GM19351 (cell line): ENCODE data around the gene COG7.
"Not testable (repeated sequence)": the region's sequence is repeated elsewhere in the genome, so short reads cannot be mapped to it uniquely, and the experiment has no call there.

ENCODE experiments used
- ATAC-seq: cut with Tn5 transposase; IDR thresholded peaks from one replicate; pipeline ENCODE4 v1.9.1; 2021; ENCODE audit warnings: mild to moderate bottlenecking, moderate library complexity; ENCODE audit not compliant: unreplicated experiment

The COG7 gene

DNA sequence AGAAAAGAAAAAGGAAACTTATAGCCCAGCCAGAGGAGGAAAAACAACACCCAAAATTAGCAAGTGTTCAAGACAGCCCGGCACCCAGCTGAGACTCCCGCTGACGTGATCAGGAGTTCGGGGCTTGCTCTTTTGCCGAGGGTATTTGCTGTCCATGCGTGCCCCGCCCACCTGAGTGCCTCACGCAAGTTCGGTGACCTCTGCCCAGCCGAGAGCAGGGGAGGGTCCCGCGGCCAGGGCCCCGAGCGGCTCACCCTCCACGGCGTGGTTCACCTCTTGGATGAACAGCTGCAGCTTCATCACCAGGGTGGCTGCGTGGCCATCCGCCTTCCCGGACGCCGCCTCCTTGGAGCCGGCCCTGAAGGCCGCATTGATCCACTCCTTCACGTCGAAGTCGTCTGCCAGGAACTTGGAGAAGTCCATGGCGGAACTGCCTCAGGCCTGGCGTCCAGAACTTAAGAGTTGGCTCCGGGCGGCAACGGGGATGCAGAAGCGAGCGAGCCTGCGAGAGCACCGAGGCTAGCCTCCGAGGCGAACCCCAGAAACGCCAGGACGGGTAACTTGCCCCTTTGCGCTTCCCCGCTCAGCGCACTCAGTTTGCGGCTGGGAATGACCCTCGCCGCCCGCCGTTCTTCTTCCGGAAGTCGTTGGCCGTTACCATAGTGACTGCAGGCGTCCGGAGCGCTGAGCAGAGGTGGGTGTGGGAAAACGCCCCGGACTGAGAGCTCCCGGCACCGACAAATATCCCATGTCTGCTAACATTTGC, at the start of gene COG7:
Gene COG7, minus strand, starts transcription at position 618 of the 766 bp plus-strand sequence. Its CDS starts 195 bp downstream, at position 423.
- peak; percentile 92 for ATAC-seq

DNA sequence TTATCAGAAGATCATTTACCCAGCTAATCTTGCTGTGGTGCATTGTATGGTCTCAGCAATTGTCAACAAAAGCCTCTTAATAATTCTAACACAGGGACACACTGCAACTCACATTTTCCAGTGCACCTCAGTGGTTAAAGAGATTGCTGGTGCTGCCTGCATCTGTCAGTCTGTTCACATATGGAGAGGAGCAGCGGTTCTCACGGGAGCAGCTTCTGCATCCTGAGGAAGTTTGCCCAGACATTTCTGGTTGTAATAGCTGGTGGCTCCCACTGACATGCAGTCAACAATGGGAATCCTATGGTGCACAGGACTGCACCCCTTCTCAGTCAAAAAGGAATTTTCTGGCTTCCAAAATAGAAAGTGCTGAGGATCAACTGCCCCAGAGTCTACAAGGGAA, 49.5 kb upstream of the COG7 start:
- no peak for ATAC-seq

DNA sequence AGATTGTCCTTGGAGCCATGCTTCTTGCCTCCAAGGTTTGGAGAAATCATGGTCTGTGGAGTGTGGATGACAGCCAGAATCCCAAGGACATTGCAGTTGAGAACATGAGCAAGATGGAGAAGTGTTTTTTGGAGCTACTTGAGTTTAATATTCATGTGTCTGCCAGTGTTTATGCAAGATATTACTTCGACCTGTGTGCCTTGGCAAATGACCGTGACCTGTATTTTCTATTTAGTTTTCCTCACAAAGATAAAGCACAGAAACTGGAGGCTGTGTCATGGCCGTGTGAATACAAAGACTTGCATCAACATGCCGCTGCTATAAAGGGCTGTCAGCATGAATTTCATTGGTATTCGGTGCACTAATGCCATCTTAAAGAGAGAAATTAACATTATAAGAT, 48.3 kb upstream of the COG7 start:
- no peak for ATAC-seq

DNA sequence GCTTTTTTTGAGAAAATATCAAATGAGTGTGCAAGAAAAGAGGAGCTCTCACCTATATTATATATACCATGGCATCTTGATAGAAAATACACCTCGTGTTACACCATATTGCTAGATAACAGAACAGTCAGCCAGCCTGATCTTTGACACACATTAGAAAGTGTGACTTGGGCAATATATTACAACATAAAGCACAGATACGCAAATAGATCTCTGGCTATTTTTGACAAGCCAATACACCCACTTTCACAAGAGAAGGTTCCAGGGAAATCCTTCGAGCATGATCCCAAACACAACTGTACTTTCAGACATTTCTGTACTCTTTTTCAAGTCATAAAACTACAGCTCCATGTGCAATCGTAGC, 47.9 kb upstream of the COG7 start:
- no peak for ATAC-seq

DNA sequence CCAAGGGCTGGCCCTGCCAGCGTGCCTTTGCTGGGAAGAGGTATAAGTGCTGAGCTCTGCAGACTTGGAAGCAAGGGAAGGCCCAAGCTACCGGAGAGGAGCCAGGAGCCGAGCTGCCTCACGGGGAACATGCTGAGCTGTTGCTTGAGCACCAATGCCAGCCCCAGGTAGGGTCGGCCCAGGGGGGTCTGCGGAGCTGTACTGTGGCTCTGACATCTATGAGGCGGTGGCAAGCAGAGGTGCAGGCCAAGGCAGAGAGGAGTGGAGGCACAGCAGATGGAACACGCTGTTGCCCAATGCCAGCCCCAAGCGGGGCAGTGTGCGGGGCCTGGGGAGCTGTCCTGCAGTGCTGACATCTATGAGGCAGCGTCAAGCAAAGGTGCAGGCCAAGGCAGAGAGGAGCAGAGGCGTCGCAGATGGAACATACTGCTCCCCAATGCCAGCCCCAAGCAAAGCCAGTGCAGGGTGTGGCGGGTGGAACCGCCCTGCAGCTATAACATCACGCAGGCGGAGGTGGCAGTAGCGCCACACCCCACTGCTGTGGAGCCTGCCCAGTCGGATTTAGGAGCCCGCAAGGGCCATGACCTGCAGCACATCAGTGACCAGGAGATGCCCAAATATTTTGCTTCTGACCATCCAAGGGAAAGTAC, 47.3 kb upstream of the COG7 start:
- ATAC-seq, result no peak

DNA sequence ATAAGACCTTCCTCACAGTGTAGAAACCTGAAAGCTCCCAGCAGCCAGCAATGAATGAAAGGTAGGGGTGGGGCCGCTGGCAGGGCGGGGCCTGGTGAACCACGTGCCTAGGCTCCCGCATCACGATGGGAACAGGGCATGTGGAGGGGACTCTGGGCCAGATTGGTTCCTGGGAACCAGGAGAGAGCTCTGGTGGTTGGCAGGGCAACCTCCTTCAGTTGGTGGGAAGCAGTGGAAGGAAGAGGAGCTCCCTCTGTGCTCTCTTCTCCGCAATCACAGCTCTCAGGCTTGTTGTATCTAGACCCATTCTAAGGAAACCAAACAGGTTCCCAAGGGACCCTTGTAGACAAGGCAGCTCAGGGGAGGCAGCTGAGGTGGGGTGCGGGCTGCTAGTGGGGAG, 46.8 kb upstream of the COG7 start:
- ATAC-seq, result no peak

DNA sequence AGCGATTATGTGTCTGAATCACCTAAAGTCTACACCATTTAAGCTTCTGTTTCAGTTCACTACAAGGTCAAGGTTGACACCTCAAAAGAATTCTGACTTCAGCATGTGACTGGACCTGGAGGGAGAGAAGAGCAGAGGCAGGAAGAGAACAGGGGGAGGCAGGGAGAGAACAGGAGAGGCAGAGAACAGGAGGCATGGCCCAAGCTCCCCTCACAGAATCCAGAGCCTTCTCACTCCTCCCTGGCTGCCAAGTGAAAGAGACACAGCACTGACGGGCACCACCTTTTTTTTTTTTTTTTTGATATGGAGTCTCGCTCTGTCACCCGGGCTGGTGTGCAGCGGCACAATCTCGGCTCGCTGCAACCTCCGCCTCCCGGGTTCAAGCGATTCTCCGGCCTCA, 45.9 kb upstream of the COG7 start:
- no peak for ATAC-seq

DNA sequence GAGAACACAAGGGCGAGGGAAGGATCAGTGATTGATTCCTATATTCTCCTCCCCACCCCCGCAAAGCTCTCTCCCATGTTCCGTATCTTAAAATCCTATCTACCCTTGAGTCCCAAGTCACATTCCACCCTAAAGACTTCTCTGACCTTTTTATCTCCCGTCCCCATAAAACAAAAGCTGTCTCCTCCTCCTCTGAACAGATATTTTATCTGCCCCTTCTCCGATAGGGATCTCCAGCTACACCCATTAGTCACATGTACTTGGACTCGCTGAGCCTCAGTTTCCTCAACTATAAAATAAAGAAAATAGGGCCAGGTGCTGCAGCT, 44.5 kb upstream of the COG7 start:
- no peak for ATAC-seq

DNA sequence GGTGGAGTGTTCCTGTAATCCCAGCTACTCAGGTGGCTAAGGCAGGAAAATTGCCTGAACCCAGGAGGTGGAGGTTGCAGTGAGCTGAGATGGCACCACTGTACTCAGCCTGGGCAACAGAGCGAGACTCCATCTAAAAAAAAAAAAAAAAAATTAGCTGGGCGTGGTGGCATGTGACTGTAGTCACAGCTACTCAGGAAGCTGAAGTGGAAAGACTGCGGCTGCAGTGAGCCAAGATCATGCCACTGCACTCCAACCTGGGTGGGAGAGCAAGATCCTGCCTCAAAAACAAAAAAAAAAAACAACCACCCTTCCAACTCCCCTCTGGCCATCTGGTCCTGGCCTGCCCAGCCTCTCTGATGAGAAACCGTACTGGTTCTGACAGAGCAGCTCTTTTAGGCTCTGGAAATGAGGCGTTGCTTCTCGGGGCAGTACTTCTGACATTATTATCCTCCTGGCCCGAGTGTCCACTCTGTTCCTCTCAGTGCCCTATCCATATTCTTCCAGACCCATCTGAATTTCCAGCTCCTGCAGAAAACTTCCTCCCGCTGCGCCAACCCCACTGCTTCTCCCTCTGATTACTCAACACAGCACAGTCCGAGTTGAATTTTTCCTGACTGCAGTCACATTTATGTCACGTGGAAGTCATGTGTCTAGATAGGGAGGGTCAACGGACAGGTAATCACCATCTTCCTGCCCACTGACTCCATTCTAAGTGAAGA, 44.0 kb upstream of the COG7 start:
- no peak for ATAC-seq

DNA sequence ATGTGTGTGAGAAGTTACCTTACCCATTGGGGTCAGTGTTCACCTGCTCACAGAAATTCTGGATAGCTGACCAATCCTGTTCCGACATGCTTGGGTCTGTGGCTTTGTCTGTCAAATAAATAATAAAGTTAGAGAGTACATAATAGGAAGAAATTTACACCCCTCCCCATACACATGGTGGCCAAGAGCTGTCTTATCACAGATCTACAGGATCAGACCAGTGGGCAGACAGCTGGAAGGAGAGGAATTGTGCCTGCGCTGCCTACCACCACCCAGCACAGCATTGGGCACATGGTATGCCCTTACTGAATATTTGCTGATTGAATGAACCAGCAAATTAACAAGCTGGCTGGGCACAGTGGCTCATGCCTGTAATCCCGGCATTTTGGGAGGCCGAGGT, 42.7 kb upstream of the COG7 start:
- ATAC-seq, result no peak

DNA sequence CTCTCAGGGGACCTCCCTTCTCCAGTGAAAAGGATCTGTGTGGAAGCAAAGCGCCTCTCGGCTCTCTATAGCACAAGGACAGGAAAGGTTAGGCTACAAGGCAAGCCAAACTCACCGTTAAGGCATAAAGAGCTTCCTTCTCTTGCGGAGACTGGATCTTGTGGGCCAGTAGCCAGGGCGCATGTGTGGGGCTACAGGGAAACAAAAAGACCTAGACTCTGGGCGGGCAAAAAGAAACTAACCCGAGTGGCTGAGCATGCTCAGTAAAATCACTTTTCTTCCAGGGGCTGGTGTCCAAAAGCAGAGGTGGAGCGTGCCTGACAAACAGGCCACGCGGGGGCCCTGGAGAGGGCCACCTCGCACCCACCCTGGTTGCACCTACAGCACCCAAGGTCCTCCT, 41.2 kb upstream of the COG7 start:
- ATAC-seq, result no peak

DNA sequence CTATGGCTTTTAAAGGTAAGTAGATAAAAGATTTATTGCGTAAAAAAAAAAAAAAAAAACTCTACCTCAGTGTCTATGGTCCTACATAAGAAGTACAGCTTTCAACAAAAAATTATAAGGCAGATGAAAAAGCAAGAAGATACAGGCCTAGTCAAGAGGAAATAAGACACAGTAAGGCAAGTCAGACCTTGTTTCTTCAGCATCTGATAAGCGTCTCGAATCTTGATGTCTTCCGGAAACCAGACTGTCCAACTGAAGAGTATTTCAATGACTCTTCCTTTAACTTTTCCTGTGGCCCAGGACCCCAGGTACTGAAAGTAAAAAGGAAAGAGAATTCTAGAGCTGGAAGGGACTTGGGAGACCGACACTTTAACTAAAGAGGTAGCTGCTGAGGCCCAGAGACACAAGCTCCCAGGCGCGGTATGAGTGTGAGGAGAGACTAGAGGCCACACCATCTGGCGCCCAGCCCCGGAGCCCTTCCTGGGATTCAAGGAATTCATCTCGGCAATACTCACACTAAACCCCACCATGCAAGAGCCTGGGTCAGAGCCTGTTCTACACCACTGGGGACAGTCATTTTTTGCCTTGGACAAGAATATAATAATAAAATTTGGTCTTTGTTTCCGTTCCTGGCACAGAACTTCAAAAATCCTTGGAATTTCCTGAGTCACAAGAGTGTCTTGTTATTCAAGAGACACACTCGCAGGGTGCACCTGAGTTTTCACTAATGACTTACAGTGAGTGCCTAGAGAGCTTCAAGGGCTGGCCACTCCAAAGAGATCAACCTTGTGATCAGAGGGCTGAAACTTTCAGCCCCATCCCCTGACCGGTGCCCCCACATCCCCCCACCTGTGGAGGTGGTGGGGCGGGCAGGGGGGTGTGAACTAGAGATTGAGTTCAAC, 38.8 kb upstream of the COG7 start:
- no peak for ATAC-seq

DNA sequence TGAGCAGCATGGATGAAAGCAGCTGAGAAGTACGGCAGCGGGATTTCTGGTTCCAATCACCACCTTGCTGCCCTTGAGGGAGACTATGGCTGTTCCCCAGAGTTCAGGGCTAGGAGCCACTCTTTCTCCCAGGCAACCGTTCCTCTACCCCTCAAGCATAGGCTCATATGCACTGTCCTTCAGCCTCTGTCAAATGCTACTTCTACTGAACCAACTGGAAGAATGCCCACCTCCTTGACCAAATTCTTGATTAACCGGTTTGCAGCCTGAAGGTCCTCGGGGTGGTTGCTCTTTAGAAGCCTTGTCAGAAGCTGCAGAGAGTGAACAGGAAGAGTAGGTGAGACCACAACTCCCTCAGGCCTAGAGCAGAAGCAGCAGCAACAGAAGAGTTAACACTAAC, 33.5 kb upstream of the COG7 start:
- ATAC-seq, result no peak

DNA sequence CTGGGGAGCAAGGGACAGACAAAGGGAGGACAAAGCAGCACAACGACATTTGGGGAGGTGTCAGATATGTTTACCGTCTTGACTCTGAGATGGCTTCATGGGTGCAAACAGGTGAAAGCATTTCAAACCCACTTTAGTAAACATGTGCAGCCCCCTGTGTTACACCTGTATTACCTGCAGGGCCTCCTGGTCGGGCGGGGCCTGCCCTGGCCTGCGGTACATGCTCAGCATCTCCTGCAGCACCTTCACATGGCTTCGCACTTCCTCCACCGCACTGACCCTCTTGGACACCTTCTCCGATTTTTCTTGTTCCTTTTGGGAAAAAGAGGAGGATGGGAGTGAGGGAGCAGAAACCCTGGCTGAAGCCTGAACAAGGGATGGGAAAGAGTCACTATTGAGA, 32.9 kb upstream of the COG7 start:
- ATAC-seq, result no peak

DNA sequence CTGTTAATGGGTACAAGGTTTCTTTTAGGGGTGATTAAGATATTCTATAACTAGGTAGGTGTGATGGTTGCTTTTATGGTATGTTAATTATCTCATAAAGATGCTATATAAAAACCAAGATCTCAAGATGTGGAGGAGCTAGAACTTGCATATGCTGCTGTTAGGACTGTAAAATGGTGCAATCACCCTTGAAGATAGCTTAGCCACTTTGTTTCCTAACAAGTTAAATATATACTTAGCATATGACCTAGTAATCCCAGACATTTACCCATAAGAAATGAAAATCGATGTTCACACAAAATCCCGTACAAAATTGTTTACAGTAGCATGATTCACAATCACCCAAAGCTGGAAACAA, 32.2 kb upstream of the COG7 start:
- ATAC-seq, result no peak

DNA sequence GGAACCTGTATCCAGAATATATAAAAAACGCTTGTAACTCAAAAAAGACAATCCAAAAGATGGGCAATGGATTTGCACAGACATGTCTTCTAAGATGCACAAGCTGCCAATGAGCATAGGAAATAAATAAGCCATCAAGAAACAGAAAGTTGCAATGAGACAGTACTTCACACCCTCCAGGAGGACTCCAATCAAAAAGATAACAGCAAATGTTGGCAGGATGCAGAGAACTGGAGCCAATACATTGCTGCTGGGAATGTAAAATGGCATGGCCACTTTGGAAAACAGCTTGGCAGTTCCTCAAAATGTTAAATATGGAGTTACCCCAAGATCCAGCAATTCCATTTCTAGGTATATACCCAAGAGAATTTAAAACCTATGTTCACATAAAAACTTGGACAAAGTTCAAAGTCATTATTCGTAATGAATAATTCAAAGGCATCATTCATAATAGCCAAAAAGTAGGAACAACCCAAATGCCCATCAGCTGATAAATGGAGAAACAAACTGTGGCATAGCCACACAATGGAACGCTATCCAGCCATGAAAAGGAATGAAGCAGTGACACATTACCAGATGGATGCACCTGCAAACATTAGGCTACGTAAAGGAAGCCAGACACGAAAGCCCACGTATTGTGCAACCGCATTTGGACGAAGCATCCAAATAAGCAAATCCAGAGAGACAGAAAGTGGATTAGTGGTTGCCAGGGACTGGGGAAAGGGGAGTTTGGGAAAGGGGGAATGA, 31.7 kb upstream of the COG7 start:
- no peak for ATAC-seq

DNA sequence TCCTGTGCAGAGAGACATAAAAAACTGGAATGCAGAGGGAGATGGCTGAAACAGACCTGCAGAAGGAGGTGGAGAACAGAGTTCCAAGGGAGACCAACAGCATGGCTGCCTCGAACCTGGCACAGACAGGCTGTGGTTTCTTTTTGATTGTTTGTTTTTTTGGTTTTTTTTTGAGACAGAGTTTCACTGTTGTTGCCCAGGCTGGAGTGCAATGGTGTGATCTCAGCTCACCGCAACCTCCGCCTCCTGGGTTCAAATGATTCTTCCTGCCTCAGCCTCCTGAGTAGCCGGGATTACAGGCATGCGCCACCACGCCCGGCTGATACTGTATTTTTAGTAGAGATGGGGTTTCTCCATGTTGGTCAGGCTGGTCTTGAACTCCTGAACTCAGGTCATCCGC, 30.5 kb upstream of the COG7 start:
- ATAC-seq, result not testable (repeated sequence)

DNA sequence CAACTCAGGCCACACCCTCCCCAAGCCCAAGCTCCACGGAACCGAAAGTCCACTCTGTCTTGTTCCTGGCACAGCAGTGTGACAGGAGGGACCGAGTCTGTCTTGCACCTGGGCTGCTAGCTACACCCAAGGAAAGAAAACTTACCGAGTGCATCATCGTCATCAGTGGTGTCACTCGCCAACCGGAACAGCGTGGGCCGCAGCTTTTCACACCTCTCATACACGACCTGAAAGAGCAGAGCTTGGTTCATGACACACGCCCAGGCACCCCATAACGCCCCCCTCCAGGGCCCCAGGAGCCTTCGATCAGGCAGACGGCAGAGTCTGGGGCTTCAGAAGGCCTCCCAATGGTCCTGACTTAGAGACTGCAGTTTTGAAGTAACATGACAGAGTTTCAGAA, 29.8 kb upstream of the COG7 start:
- ATAC-seq, result peak; percentile 77

DNA sequence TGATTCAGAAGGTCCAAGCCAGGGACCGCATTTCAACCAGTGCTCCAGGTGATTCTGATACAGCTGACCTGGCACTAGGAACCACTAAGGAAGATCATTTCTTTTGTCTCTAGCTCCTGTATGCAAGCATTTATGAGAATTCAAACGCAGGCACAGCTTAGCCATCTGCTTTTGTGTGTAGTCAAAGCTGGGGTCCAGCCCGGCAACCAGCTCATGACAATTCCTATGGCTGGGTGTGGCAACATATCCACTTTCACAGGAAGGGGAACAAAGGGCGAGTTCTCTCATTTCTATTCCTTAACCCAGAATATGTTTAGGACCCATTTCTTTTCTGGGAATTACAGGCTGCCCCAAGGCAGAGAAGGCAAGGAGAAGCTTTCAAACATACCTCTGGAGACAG, 27.3 kb upstream of the COG7 start:
- no peak for ATAC-seq

DNA sequence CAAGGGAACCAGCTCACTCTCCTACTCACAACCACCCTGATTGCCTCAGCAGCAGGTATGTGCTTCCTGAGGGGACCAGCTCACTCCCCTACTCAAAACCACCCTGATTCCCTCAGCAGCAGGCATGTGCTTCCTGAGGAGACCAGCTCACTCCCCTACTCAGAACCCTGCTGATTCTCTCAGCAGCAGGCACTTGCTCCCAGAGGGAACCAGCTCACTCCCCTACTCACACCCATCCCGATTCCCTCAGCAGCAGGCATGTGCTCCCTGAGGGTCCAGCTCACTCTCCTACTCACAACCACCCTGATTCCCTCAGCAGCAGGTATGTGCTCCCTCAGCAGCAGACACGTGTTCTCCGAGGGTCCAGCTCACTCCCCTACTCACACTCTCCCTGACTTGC, 26.1 kb upstream of the COG7 start:
- no peak for ATAC-seq

DNA sequence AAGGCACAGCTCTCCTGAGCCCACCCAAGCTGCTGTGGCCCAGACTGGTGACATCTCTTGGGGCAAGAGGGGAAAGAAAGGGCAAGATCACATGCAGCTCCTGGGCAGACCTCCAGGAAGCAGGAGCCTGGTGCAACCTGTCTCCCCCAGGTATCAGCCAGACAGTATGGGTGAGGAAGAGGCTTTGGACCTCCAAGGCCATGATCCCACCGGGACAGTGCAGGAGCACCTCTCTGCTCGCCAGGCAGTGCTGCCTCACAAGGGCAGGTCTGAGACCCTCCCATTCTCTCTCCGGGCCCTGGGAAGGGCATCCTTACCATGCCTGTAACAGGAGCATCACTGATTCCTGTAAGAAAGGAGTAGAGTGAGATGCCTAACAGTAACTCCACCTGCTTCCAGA, 25.6 kb upstream of the COG7 start:
- ATAC-seq, result no peak
